Gastrocnemius medialis (tissue), 4 donors: ENCODE results near the gene EP300.

Source experiments
- CTCF ChIP-seq, 5 experiments: fragments of 450-650 bp in 3 of 5; fragments of 200-600 bp in 2 of 5; sonication (generic) in 2 of 5; IDR thresholded peaks in 4 of 5; conservative IDR thresholded peaks in 1 of 5; 1 replicate in 4 of 5; 2 replicates in 1 of 5; pipeline ENCODE4 v1.5.1; 2016 to 2019; ENCODE audit warnings: antibody characterized with exemption in 5 of 5, mild to moderate bottlenecking in 3 of 5, moderate library complexity in 3 of 5
- POLR2A ChIP-seq, 2 donors: fragments of 450-650 bp; IDR thresholded peaks; one replicate each; pipeline ENCODE4 v1.6.1; 2017; ENCODE audit warnings: antibody characterized with exemption in 2 of 2, mild to moderate bottlenecking in 2 of 2, moderate library complexity in 2 of 2

GRCh38 chr22:41096841-41097240, 4.4 kb downstream of the EP300 start:
- TF ChIP-seq CTCF (IDR thresholded peaks at IDR 0.05 in 4 of 5, conservative IDR thresholded peaks at IDR 0.05 in 1 of 5) (no peak), POLR2A (IDR thresholded peaks at IDR 0.05) (no peak)
